ENCODE data around the gene NTMT1.

The NTMT1 gene

DNA sequence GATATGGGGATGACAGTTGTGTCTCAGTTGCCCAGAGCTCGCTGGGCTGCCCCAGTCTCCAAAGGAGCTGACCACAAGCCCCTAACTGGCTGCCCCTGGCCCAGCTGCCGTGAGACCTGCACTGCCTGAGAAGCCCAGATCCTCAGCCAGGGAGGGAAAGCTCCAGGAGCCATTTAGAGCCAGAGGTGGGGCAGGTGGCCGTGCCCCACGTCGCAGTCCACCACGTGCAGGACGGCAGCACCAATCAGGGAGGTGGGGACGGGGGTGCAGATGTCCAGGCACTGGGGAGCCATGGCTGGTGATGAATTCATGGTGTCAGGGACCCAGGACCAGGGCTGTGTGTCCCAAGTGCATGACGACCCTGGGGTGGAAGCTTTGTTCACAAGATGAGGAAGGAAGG, 52.9 kb downstream of the NTMT1 start:
- TF ChIP-seq, protein P1, sequence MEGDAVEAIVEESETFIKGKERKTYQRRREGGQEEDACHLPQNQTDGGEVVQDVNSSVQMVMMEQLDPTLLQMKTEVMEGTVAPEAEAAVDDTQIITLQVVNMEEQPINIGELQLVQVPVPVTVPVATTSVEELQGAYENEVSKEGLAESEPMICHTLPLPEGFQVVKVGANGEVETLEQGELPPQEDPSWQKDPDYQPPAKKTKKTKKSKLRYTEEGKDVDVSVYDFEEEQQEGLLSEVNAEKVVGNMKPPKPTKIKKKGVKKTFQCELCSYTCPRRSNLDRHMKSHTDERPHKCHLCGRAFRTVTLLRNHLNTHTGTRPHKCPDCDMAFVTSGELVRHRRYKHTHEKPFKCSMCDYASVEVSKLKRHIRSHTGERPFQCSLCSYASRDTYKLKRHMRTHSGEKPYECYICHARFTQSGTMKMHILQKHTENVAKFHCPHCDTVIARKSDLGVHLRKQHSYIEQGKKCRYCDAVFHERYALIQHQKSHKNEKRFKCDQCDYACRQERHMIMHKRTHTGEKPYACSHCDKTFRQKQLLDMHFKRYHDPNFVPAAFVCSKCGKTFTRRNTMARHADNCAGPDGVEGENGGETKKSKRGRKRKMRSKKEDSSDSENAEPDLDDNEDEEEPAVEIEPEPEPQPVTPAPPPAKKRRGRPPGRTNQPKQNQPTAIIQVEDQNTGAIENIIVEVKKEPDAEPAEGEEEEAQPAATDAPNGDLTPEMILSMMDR (conservative IDR thresholded peaks at IDR 0.05; ENCODE audit: control insufficient read depth, insufficient read depth, low read depth, low read length), result no peak
- no peak for DNase-seq (ENCODE audit: low read depth)
- no peak overlapping the region for H3K4me3 ChIP-seq (ENCODE audit: control insufficient read depth, low read depth, low read length)

DNA sequence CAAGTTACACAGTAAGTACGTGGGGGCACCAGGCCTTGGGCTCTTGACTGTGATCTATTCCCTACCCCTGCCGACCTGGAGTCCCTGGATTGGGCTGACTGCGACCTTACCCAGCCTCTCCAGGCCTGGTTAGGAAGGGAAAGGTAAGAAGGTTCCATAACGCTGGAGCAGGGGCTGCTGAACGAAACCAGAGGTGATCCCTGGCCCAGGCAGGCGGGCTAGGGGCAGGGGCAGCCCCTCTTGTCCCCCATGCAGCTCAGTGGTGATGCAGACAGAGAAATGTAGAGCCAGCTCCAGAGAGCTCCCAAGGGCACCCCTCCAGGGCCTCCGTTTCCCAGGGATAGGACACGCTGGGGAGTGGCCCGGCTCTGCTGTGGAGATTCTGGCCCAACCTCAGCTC, 53.6 kb downstream of the NTMT1 start:
- TF ChIP-seq, protein P1 (conservative IDR thresholded peaks at IDR 0.05; ENCODE audit: control insufficient read depth, insufficient read depth, low read depth, low read length), result no peak
- H3K4me3 ChIP-seq (ENCODE audit: control insufficient read depth, low read depth, low read length), result no peak overlapping the region
- DNase-seq (ENCODE audit: low read depth), result no peak

DNA sequence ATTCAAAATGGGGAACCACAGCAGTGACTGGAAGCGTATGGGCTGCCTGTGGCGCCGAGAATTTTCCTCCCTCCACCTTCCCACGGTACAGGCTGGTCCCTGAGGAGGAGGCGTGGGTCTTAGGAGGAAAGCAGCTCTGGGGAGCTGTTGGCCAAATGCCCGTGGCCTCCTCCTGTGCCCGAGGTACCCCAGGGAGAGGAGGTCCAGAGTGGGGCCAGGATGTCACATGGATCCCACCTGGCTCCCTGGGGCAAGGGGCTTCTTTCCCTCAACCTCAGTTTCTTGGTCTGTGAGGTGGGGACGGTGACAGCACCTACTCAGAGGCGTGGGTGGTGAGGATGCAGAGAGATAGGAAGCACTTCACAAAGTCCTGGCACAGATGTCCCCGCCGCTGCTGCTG, 56.0 kb downstream of the NTMT1 start:
- H3K4me3 ChIP-seq (ENCODE audit: control insufficient read depth, low read depth, low read length), result no peak overlapping the region
- DNase-seq (ENCODE audit: low read depth), result no peak
- TF ChIP-seq, protein P1 (conservative IDR thresholded peaks at IDR 0.05; ENCODE audit: control insufficient read depth, insufficient read depth, low read depth, low read length), result no peak

DNA sequence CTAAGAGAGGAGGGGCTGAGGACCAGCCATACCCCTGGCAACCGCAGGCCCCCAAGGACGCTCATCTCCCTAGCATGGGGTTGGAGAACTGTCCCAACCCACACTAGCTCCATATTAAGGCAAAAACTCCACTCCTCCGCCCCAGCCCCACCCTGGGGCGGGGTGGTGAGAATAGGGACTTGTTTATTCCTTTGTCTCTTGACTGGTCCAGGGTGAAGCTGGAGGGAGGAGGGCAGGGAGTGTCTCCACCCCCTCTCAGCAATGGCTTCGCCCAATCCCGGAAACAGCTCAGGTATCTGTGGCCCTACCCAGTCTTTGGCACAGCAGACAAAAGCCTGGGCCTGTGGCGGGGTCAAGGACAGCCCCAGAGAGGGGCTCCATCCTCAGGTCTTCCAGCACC, 56.4 kb downstream of the NTMT1 start:
- DNase-seq (ENCODE audit: low read depth), result no peak
- no peak overlapping the region for H3K4me3 ChIP-seq (ENCODE audit: control insufficient read depth, low read depth, low read length)
- TF ChIP-seq, protein P1 (conservative IDR thresholded peaks at IDR 0.05; ENCODE audit: control insufficient read depth, insufficient read depth, low read depth, low read length), result no peak

DNA sequence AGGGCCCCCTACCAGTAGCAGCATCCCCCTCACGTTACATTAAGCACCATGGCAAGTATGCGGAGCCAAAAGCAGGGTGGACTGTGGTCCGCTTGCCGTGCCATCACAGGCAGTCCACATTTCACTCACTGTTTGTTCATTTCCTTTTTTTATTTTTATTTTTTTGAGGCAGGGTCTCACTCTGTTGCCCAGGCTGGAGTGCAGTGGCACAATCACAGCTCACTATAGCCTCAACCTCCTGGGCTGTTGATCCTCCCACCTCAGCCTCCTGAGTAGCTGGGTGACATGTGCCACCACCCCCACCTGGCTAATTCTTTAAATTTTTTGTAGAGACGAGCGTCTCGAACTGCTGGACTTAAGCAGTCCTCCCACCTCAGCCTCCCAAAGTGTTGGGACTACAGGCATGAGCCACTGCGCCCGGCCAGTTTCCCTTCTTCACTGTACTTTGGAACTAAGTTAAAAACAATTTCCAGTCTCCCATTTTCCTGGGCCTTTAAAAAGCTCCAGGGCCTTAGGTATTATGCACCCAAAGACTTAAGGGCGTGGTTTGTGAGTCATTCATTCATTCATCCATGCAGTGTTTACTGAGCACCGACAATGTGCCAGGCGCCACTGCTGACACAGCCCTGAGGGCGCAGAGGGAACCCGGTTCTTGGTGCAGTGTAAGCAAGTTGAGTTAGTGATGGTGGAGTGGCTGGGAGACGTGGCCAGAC, 59.4 kb downstream of the NTMT1 start:
- peak; percentile 57 for DNase-seq (ENCODE audit: low read depth)
- no peak overlapping the region for H3K4me3 ChIP-seq (ENCODE audit: control insufficient read depth, low read depth, low read length)
- TF ChIP-seq, protein P1 (conservative IDR thresholded peaks at IDR 0.05; ENCODE audit: control insufficient read depth, insufficient read depth, low read depth, low read length), result no peak
